ENCODE data around the gene C10orf90.

DNA sequence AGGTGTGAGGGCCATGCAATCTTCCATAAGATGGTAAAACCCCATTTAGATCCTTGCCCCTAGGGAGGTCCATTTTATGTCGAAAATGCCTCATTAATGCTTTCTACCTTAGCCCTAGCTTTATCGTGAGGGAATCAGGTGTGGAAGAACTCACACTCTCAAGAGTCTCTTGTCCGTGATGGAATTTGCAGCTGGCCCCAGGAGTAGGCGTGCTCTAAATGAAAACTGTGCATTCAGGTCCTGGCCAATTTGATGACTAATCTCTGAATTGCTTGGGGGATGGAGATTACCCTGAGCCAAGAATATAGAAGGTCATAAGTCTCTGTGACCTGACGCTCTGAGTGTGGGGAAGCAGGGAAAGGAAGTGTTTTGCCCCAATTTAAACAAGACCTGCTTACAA is 6.6 kb downstream of the C10orf90 start:
- TF ChIP-seq CTCF (conservative IDR thresholded peaks at IDR 0.05; ENCODE audit: low read length) = no peak
- no peak for TF ChIP-seq EZH2phosphoT487 (IDR thresholded peaks at IDR 0.05; ENCODE audit: borderline replicate concordance)
